H1 (cell line): Measurements from ENCODE around the gene IPO9. TPM values are rescaled to one million over a fixed set of nuclear protein-coding genes. Genes with fewer than 3 reads are reported as not detected.

ENCODE experiments used
- CTCF ChIA-PET: fragments of 300-600 bp; sonication (Branson Sonifier 250); formaldehyde crosslinking; loops from one replicate; lab custom pipeline; 2021; ENCODE audit not compliant: partially characterized antibody; lab: Charles Lee
- POLR2A ChIA-PET: fragments of 300-600 bp; sonication (Branson Sonifier 250); formaldehyde crosslinking; loops from one replicate; lab custom pipeline; 2021; ENCODE audit warnings: inconsistent platforms; ENCODE audit not compliant: partially characterized antibody; lab: Charles Lee
- DNase-seq, 2 experiments: peaks; one replicate each; pipeline versions ENCODE4 v3.0.0 to v3.0.0-alpha.2; 2010 to 2022; ENCODE audit warnings: low spot score in 2 of 2, low read depth in 1 of 2, mixed read lengths in 1 of 2
- FAIRE-seq: peaks from 2 replicates; lab custom pipeline; 2011; peaks lifted over from hg19 to GRCh38; lab: Jason Lieb, UNC
- H2AFZ ChIP-seq: 2 replicates; pipeline ENCODE4 v1.8.1; 2012; ENCODE audit warnings: low read length, inconsistent platforms
- H2AK5ac ChIP-seq: 2 replicates; pipeline ENCODE4 v1.6.1; 2013; ENCODE audit warnings: low read depth, low read length
- H2BK120ac ChIP-seq: replicated peaks from 2 replicates; pipeline ENCODE3; 2013; ENCODE audit warnings: low read depth, low read length, inconsistent platforms
- H2BK12ac ChIP-seq: 2 replicates; pipeline ENCODE4 v1.6.1; 2013; ENCODE audit warnings: low read depth, low read length
- H2BK15ac ChIP-seq: 2 replicates; pipeline ENCODE4 v1.6.1; 2013; ENCODE audit warnings: low read length
- H2BK20ac ChIP-seq: 2 replicates; pipeline ENCODE4 v1.6.1; 2013; ENCODE audit warnings: low read length
- H2BK5ac ChIP-seq: 2 replicates; pipeline ENCODE4 v1.6.1; 2013; ENCODE audit warnings: low read depth, low read length
- H3K14ac ChIP-seq: 2 replicates; pipeline ENCODE4 v1.6.1; 2013; ENCODE audit warnings: inconsistent platforms; ENCODE audit not compliant: insufficient read length
- H3K18ac ChIP-seq: 2 replicates; pipeline ENCODE4 v1.6.1; 2013; ENCODE audit warnings: low read length; ENCODE audit errors: extremely low read depth
- H3K23ac ChIP-seq: 2 replicates; pipeline ENCODE4 v1.6.1; 2013; ENCODE audit warnings: inconsistent platforms; ENCODE audit not compliant: insufficient read length
- H3K23me2 ChIP-seq: 2 replicates; pipeline ENCODE4 v1.6.1; 2013; ENCODE audit warnings: low read depth, low read length
- H3K27ac ChIP-seq: 2 replicates; pipeline ENCODE4 v1.6.1; 2011; ENCODE audit warnings: low read depth, low read length, inconsistent platforms
- H3K27me3 ChIP-seq, 4 experiments: replicated peaks in 1 of 4; 1 replicate in 1 of 4; 2 replicates in 3 of 4; pipeline versions ENCODE4 v1.6.1 to v1.8.1; 2011 to 2013; ENCODE audit warnings: low read length in 3 of 4, mild to moderate bottlenecking in 3 of 4, inconsistent platforms in 2 of 4, mixed read lengths in 2 of 4, moderate library complexity in 1 of 4; ENCODE audit not compliant: control insufficient read depth in 3 of 4, insufficient read depth in 3 of 4; ENCODE audit errors: extremely low read depth in 1 of 4
- H3K36me3 ChIP-seq, 4 experiments: 2 replicates each; pipeline versions ENCODE4 v1.6.1 to v1.8.1; 2011 to 2013; ENCODE audit warnings: mild to moderate bottlenecking in 4 of 4, low read length in 3 of 4, moderate library complexity in 2 of 4, control low read depth in 1 of 4, inconsistent platforms in 1 of 4; ENCODE audit not compliant: insufficient read depth in 4 of 4, control insufficient read depth in 2 of 4
- H3K4ac ChIP-seq: replicated peaks from 2 replicates; pipeline ENCODE3; 2013; ENCODE audit warnings: low read length, low read depth, mixed read lengths, inconsistent platforms; ENCODE audit not compliant: insufficient read length
- H3K4me1 ChIP-seq, 4 experiments: replicated peaks in 1 of 4; 1 replicate in 1 of 4; 2 replicates in 3 of 4; pipeline versions ENCODE4 v1.6.1 to v1.8.1; 2011 to 2013; ENCODE audit warnings: low read length in 3 of 4, inconsistent platforms in 2 of 4, mixed read lengths in 1 of 4; ENCODE audit not compliant: insufficient read depth in 4 of 4, control insufficient read depth in 3 of 4
- H3K4me2 ChIP-seq, 2 experiments: 2 replicates each; pipeline versions ENCODE4 v1.6.1 to v1.8.1; 2011 to 2013; ENCODE audit warnings: low read depth in 2 of 2, low read length in 2 of 2, control low read depth in 1 of 2, inconsistent platforms in 1 of 2, mild to moderate bottlenecking in 1 of 2; ENCODE audit not compliant: insufficient read depth in 1 of 2
- H3K4me3 ChIP-seq, 4 experiments: fragments of 200-600, 300-600 bp in 1 of 4; sonication (generic), shearing (Covaris generic), sonication (Bioruptor Twin) in 1 of 4; 2 replicates each; pipeline versions ENCODE4 v1.5.1 to v1.8.1; 2011 to 2016; ENCODE audit warnings: low read length in 4 of 4, low read depth in 3 of 4, control low read depth in 2 of 4, inconsistent platforms in 2 of 4, mild to moderate bottlenecking in 2 of 4, mixed read lengths in 1 of 4, moderate library complexity in 1 of 4; ENCODE audit not compliant: insufficient read depth in 2 of 4; ENCODE audit errors: extremely low read depth in 1 of 4
- H3K56ac ChIP-seq: replicated peaks from 2 replicates; pipeline ENCODE3; 2013; ENCODE audit warnings: low read depth, mild to moderate bottlenecking, mixed read lengths, low read length, inconsistent platforms; ENCODE audit not compliant: insufficient read length
- H3K79me1 ChIP-seq: 2 replicates; pipeline ENCODE4 v1.6.1; 2013; ENCODE audit warnings: low read depth, low read length, control low read depth
- H3K79me2 ChIP-seq, 2 experiments: 2 replicates each; pipeline versions ENCODE4 v1.6.1 to v1.8.1; 2012 to 2013; ENCODE audit warnings: low read length in 2 of 2, mild to moderate bottlenecking in 2 of 2, inconsistent platforms in 1 of 2; ENCODE audit not compliant: insufficient read depth in 2 of 2, control insufficient read depth in 1 of 2
- H3K9ac ChIP-seq, 4 experiments: replicated peaks in 1 of 4; 1 replicate in 1 of 4; 2 replicates in 3 of 4; pipeline versions ENCODE4 v1.6.1 to v1.8.1; 2011 to 2013; ENCODE audit warnings: low read depth in 3 of 4, low read length in 3 of 4, control low read depth in 2 of 4, mild to moderate bottlenecking in 2 of 4, moderate library complexity in 2 of 4, inconsistent platforms in 1 of 4; ENCODE audit errors: extremely low read depth in 1 of 4
- H3K9me3 ChIP-seq, 2 experiments: 2 replicates each; pipeline versions ENCODE4 v1.6.1 to v1.8.1; 2012 to 2013; ENCODE audit warnings: mild to moderate bottlenecking in 2 of 2, moderate library complexity in 2 of 2, control low read depth in 1 of 2, inconsistent platforms in 1 of 2, low read depth in 1 of 2, low read length in 1 of 2, mixed read lengths in 1 of 2; ENCODE audit not compliant: insufficient read depth in 2 of 2
- H4K20me1 ChIP-seq, 2 experiments: replicated peaks in 1 of 2; 2 replicates each; pipeline versions ENCODE3 to v1.8.1; 2011 to 2013; ENCODE audit warnings: inconsistent platforms in 2 of 2, low read length in 2 of 2, mild to moderate bottlenecking in 1 of 2; ENCODE audit not compliant: insufficient read depth in 2 of 2, control insufficient read depth in 1 of 2
- H4K5ac ChIP-seq: 2 replicates; pipeline ENCODE4 v1.6.1; 2013; ENCODE audit warnings: low read length, low read depth, mixed read lengths, inconsistent platforms; ENCODE audit not compliant: insufficient read length
- H4K8ac ChIP-seq: 2 replicates; pipeline ENCODE4 v1.8.0; 2013; ENCODE audit warnings: mild to moderate bottlenecking, moderate library complexity, low read length, inconsistent platforms; ENCODE audit not compliant: insufficient read depth; ENCODE audit errors: extremely low read depth
- H4K91ac ChIP-seq: replicated peaks from 2 replicates; pipeline ENCODE3; 2013; ENCODE audit warnings: low read length, mixed read lengths, inconsistent platforms; ENCODE audit not compliant: insufficient read length
- CEBPB ChIP-seq: IDR thresholded peaks from 2 replicates; pipeline ENCODE4 v1.6.1; 2012; ENCODE audit warnings: low read depth, low read length
- SIN3A ChIP-seq, 2 experiments: IDR thresholded peaks in 1 of 2; conservative IDR thresholded peaks in 1 of 2; 2 replicates each; pipeline ENCODE4 v1.6.1; 2011 to 2012; ENCODE audit warnings: low read length in 2 of 2, improper control_type of control experiment in 1 of 2, low read depth in 1 of 2, mild to moderate bottlenecking in 1 of 2
- WGBS, 2 experiments: shearing (Covaris generic) in 1 of 2; methylation state at CpG; one replicate each; pipeline versions ENCODE4 v1.1.6 to v1.1.7; 2013 to 2015; ENCODE audit warnings: low lambda C conversion rate in 2 of 2, mixed read lengths in 2 of 2, inconsistent platforms in 1 of 2, low coverage in 1 of 2, missing lambda C conversion rate in 1 of 2; ENCODE audit not compliant: insufficient replicate concordance in 2 of 2, insufficient coverage in 1 of 2, insufficient read length in 1 of 2; ENCODE audit errors: extremely low coverage in 1 of 2, missing lambda C conversion rate in 1 of 2; 5-methylcytosine and 5-hydroxymethylcytosine counted together
- polyA plus RNA-seq, 7 experiments: library from polyadenylated mRNA; depleted of rRNA in 3 of 7; stranded (reverse) in 5 of 7; unstranded in 2 of 7; fragments of >200 nt in 5 of 7; fragments of 200-250 nt in 2 of 7; gene quantifications; 1 replicate in 5 of 7; 2 replicates in 1 of 7; 4 replicates in 1 of 7; pipeline versions ENCODE4 v1.2.1 to v1.2.3, GENCODE V29; 2011 to 2013; ENCODE audit warnings: missing spikeins in 2 of 7, mixed read lengths in 2 of 7
- total RNA-seq: library from RNA; stranded (reverse); fragmentation: NEBNext Ultra II Directional; extraction: Animal tissue kit (Norgen Biotek cat#: 25700); gene quantifications from 2 replicates; pipeline ENCODE4 v1.2.1, GENCODE V29; 2021

Gene IPO9
- total and polyA plus RNA-seq, 2 of the 8 experiments (the other 6 are each of a cell fraction or from before 2014, with no cell fraction given), result 61.0 to 122 TPM

DNA sequence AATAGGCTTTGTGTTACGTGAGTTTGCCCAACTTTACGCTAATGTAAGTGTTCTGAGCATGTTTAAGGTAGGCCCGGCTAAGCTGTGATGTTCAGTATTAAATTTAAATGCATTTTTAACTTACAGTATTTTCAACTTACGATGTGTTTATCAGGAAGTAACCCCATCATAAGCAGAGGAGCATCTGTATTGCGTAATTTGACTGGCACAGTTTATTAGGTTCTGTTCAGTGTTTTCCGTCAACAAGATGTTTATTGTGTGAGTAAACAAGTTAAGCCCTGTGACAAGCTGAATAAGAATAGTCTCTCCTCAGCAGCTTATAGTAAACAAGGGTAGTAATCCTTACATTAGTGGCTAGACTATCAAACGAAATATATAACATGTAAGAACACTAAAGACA, 32.5 kb downstream of the IPO9 start:
- no peak overlapping the region for H3K56ac ChIP-seq
- 92% methylated on average over 7 of the region's 7 CpGs; no CpG with 5 or more reads in 1 of the 2 experiments for WGBS, 2 experiments
- no peak overlapping the region for H2BK5ac ChIP-seq
- TF ChIP-seq CEBPB, result 0 out of 2 replicates have a peak, but pooled peaks have one; percentile 38
- TF ChIP-seq SIN3A (conservative IDR thresholded peaks at IDR 0.05 in 1 of 2, IDR thresholded peaks at IDR 0.05 in 1 of 2; ENCODE audit: low read depth in 1 of 2, low read length in 2 of 2), result no peak
- POLR2A ChIA-PET, result interaction anchor here (1.4 kb wide), 1 partner anchor 19 kb away, joined by 3 read pairs; no protein-coding TSS in a partner anchor
- no peak overlapping the region for H4K8ac ChIP-seq
- peaks cover 18 to 79% (median 48%) of the 10 kb centered on the region in 4 experiments for H3K36me3 ChIP-seq
- H3K9me3 ChIP-seq, result no peaks in the 10 kb centered on the region
- no peak overlapping the region for H2BK15ac ChIP-seq
- DNase-seq, result no peak
- H3K4me1 ChIP-seq, result no peaks in the 10 kb centered on the region
- no peak overlapping the region for H3K4ac ChIP-seq
- no peak overlapping the region for H2BK20ac ChIP-seq
- H3K23me2 ChIP-seq, result no peaks in the 10 kb centered on the region
- no peak overlapping the region for H3K27ac ChIP-seq
- H3K79me2 ChIP-seq, result no peaks in the 10 kb centered on the region
- H3K23ac ChIP-seq, result no peak overlapping the region
- no peak overlapping the region for H4K5ac ChIP-seq
- H3K79me1 ChIP-seq, result no peaks in the 10 kb centered on the region
- no peak overlapping the region for H3K9ac ChIP-seq
- H3K27me3 ChIP-seq, result no peaks in the 10 kb centered on the region; a peak in 1 of 7 replicates
- H2BK120ac ChIP-seq, result no peak overlapping the region
- H3K4me2 ChIP-seq, result no peak overlapping the region
- no peak overlapping the region for H2BK12ac ChIP-seq
- no peak overlapping the region for H3K14ac ChIP-seq
- no peak for FAIRE-seq
- no peak overlapping the region for H2AK5ac ChIP-seq
- no peak overlapping the region for H3K18ac ChIP-seq
- H2AFZ ChIP-seq, result no peak overlapping the region
- H4K91ac ChIP-seq, result no peak overlapping the region
- no peak overlapping the region for H3K4me3 ChIP-seq
- no peaks in the 10 kb centered on the region for H4K20me1 ChIP-seq
- CTCF ChIA-PET, result interaction anchor here (0.5 to 1.2 kb wide), 4 partner anchors 20 to 226 kb away, joined by 3 read pairs; no protein-coding TSS in a partner anchor
